Uterus (tissue), 4 donors: ENCODE results near the gene DYNLT1. TPM values are rescaled to one million over a fixed set of nuclear protein-coding genes. Genes with fewer than 3 reads are reported as not detected.

Experiments used
- DNase-seq, 2 donors: peaks; one replicate each; pipeline ENCODE4 v3.0.0-alpha.2; 2019 to 2020
- H3K27ac ChIP-seq, 2 donors: fragments of 200-600 bp; sonication (generic); 1 replicate in 1 of 2; 2 replicates in 1 of 2; pipeline ENCODE4 v1.5.1; 2016 to 2018
- H3K27me3 ChIP-seq, 2 donors: fragments of 200-600 bp; sonication (generic); one replicate each; pipeline ENCODE4 v1.5.1; 2018 to 2019; ENCODE audit warnings: control low read depth in 1 of 2
- H3K36me3 ChIP-seq, 2 donors: fragments of 200-600 bp; sonication (generic); one replicate each; pipeline ENCODE4 v1.5.1; 2019; ENCODE audit warnings: control low read depth in 1 of 2
- H3K4me1 ChIP-seq, 2 donors: fragments of 200-600 bp; sonication (generic); one replicate each; pipeline ENCODE4 v1.5.1; 2018 to 2019; ENCODE audit warnings: control low read depth in 1 of 2
- H3K4me3 ChIP-seq, 2 donors: fragments of 200-600 bp; sonication (generic); 1 replicate in 1 of 2; 2 replicates in 1 of 2; pipeline ENCODE4 v1.5.1; 2018 to 2019; ENCODE audit warnings: mild to moderate bottlenecking in 1 of 2
- H3K9me3 ChIP-seq, 2 donors: fragments of 200-600 bp; sonication (generic); one replicate each; pipeline ENCODE4 v1.5.1; 2019; ENCODE audit warnings: control low read depth in 1 of 2
- POLR2A ChIP-seq, 2 donors: fragments of 450-650 bp; IDR thresholded peaks; one replicate each; pipeline ENCODE4 v1.6.1; 2016; ENCODE audit warnings: antibody characterized with exemption in 2 of 2, mild to moderate bottlenecking in 1 of 2, moderate library complexity in 1 of 2
- intact Hi-C: fragments of 100-400 bp; cut with DNase I; formaldehyde crosslinking; loops from one replicate; pipeline ENCODE4 v1.15.1; 2023; ENCODE audit warnings: low total_unique reads
- total RNA-seq, 4 donors: library from RNA; depleted of rRNA in 3 of 4; stranded (reverse); fragments of >200 nt in 3 of 4; gene quantifications; one replicate each; pipeline versions ENCODE4 v1.1.0 to v1.2.4, GENCODE V29; 2014 to 2023
- TF ChIP-seq, protein P1 (sequence below), 4 experiments: fragments of 200-600 bp in 2 of 4; fragments of 450-650 bp in 2 of 4; sonication (generic) in 2 of 4; IDR thresholded peaks; one replicate each; pipeline ENCODE4 v1.5.1; 2016 to 2019; ENCODE audit warnings: antibody characterized with exemption in 4 of 4, mild to moderate bottlenecking in 2 of 4, moderate library complexity in 1 of 4
- donor health status: DM: yes; HTN: yes; CAD: no.

Gene DYNLT1
- total RNA-seq, 4 donors from 2014 or later, result 68.2 to 134 (median 114) TPM

DNA sequence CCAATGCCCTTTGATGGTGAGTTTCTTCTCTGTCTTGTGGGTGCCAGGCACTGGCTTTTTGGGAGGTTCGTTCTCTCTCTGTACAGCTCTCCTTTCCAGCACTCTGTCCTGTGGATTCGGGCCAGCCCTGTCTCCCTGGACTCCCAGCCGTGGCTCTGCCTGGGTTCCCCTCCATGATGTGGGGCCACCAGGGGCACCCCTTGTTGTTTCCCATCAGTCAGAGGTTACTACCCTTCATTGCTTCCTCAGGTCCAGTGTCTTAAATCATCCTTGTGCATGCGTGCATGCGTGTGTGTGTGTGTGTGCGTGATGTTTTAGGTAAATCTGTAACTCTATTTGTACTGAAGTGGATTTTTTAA lies 40.5 kb downstream of the DYNLT1 start:
- DNase-seq, result no peak
- H3K27me3 ChIP-seq, result no peaks in the 10 kb centered on the region
- intact Hi-C loops, result loop anchor here (10.0 kb wide), 1 partner anchor 379 kb away; no protein-coding TSS in a partner anchor
- no peak overlapping the region for H3K27ac ChIP-seq
- no peak overlapping the region for H3K4me3 ChIP-seq
- H3K36me3 ChIP-seq, result no peaks in the 10 kb centered on the region
- TF ChIP-seq, protein P1, sequence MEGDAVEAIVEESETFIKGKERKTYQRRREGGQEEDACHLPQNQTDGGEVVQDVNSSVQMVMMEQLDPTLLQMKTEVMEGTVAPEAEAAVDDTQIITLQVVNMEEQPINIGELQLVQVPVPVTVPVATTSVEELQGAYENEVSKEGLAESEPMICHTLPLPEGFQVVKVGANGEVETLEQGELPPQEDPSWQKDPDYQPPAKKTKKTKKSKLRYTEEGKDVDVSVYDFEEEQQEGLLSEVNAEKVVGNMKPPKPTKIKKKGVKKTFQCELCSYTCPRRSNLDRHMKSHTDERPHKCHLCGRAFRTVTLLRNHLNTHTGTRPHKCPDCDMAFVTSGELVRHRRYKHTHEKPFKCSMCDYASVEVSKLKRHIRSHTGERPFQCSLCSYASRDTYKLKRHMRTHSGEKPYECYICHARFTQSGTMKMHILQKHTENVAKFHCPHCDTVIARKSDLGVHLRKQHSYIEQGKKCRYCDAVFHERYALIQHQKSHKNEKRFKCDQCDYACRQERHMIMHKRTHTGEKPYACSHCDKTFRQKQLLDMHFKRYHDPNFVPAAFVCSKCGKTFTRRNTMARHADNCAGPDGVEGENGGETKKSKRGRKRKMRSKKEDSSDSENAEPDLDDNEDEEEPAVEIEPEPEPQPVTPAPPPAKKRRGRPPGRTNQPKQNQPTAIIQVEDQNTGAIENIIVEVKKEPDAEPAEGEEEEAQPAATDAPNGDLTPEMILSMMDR (IDR thresholded peaks at IDR 0.05), result no peak
- TF ChIP-seq POLR2A (IDR thresholded peaks at IDR 0.05), result no peak
- H3K9me3 ChIP-seq, result no peaks in the 10 kb centered on the region
- H3K4me1 ChIP-seq, result no peaks in the 10 kb centered on the region

GRCh38 chr6:158603261-158604047 lies 41.1 kb downstream of the DYNLT1 start:
- TF ChIP-seq, protein P1 (IDR thresholded peaks at IDR 0.05), result no peak
- TF ChIP-seq POLR2A (IDR thresholded peaks at IDR 0.05), result no peak
- intact Hi-C loops, result loop anchor here (10.0 kb wide), 1 partner anchor 379 kb away; no protein-coding TSS in a partner anchor
- Histone ChIP-seq H3K4me3 (no peak overlapping the region), H3K27ac (no peak overlapping the region), H3K27me3 (no peaks in the 10 kb centered on the region), H3K9me3 (no peaks in the 10 kb centered on the region), H3K4me1 (no peaks in the 10 kb centered on the region), H3K36me3 (no peaks in the 10 kb centered on the region)
- no peak for DNase-seq

GRCh38 chr6:158599635-158600034 lies 44.9 kb downstream of the DYNLT1 start:
- Histone ChIP-seq H3K4me1 (no peaks in the 10 kb centered on the region), H3K27me3 (no peaks in the 10 kb centered on the region), H3K27ac (no peak overlapping the region), H3K4me3 (no peak overlapping the region), H3K36me3 (no peaks in the 10 kb centered on the region), H3K9me3 (no peaks in the 10 kb centered on the region)
- DNase-seq, result no peak
- intact Hi-C loops, result loop anchor here (10.0 kb wide), 1 partner anchor 375 kb away; no protein-coding TSS in a partner anchor
- no peak for TF ChIP-seq POLR2A (IDR thresholded peaks at IDR 0.05)
- TF ChIP-seq, protein P1 (IDR thresholded peaks at IDR 0.05), result no peak

GRCh38 chr6:158597565-158597964 lies 47.0 kb downstream of the DYNLT1 start:
- DNase-seq, result no peak
- TF ChIP-seq, protein P1 (IDR thresholded peaks at IDR 0.05), result no peak
- TF ChIP-seq POLR2A (IDR thresholded peaks at IDR 0.05), result no peak
- Histone ChIP-seq H3K27me3 (no peaks in the 10 kb centered on the region), H3K9me3 (no peaks in the 10 kb centered on the region), H3K4me1 (no peaks in the 10 kb centered on the region), H3K4me3 (no peak overlapping the region), H3K36me3 (no peaks in the 10 kb centered on the region), H3K27ac (no peak overlapping the region)
- intact Hi-C loops, result no loop called here

- DNase-seq, result no peak
- Histone ChIP-seq H3K27ac (no peak overlapping the region), H3K4me3 (no peak overlapping the region), H3K27me3 (no peaks in the 10 kb centered on the region), H3K4me1 (no peaks in the 10 kb centered on the region), H3K36me3 (no peaks in the 10 kb centered on the region), H3K9me3 (no peaks in the 10 kb centered on the region)
- intact Hi-C loops, result no loop called here
- TF ChIP-seq, protein P1 (IDR thresholded peaks at IDR 0.05), result no peak
- TF ChIP-seq POLR2A (IDR thresholded peaks at IDR 0.05), result no peak
These were observed 47.7 kb downstream of the DYNLT1 start for GRCh38 chr6:158596861-158597260.
